Stimulated activated CD4-positive, alpha-beta T cell treated with anti-CD3 and anti-CD28 coated beads, Interleukin-2, amount 100 ng/mL, for 4 hours (primary cell): ENCODE results near the gene ZFAND3.

Experiments
- DNase-seq: peaks from one replicate; pipeline ENCODE4 v3.0.0-alpha.2; 2020; ENCODE audit warnings: low read depth

The ZFAND3 gene

GRCh38 chr6:37798436-37799262 is 20.9 kb upstream of the ZFAND3 start:
- no peak for DNase-seq

DNA sequence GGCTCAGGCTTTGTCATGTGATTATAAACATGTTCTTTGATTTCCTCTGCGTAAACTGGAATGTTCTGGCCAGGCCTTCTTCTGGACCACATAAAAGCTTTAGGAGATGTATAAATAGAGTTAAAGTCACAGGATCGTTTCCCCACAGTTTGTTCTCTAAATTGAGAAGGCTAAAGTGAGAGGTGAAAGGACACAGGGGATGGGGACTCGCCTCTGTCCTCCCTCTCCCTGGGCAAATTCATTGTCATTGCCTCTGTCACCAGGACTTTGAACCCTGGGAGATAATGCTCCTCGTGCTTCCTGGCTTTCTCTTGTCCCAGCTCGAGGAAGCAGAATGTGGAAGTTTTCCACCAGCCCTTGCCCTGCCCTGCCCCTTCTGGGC is 20.3 kb upstream of the ZFAND3 start:
- DNase-seq: no peak

DNA sequence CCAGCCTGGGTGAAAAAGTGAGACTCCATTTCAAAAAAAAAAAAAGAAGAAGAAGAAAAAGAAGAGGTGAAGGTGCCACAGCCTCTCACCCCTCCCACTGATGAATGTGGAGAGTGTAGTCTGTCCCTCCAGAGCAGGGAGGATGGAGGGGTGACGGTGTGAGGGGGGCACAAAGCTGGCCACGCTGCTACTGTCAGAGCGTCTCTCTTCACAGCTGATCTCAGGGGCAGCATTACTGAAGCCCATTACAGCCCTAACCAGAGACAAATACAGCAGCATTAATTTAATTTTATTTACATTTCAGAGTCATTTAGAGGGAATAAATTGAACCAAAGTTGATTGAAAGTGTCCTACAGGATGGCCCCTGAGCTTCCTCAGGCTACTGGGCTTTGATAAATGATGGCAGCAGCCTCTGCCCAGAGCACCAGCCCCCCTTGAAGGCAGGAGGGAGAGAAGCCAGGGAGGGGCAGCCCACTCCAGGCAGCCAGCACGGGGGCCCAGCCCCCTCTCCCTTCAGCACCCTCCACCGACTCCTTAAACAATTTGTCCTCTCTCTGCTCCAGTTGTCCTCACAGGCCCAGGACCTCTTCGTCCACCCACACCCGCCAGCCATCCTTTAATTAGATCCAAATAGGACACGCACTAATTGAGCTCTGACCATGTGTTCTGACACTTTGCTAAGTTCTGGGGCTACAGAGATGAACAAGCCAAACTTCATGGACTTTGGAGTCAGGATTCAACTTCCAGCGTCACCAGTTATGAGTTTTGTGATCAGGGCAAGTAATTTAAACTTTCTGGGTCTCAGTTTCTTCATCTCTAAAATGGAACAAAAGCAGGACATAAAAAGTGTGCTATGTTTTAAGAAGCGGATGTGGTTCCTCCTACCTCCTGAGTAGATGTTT is 18.6 kb upstream of the ZFAND3 start:
- no peak for DNase-seq

DNA sequence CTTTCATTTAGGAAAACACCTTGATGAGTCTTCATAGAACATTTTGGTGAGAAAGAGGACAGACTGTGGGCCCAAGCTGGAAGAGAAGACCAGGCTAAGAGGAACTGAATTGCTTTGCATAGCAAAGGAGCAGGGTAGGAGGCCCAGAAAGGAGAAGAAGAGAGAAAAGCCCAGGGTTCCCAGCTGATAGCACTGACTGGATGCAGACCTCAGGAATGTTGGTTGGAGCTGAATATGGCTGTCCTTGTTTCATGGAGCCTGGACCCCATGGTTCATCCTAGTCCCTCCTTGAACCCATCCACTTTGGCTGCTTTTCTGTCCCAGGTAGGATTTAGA is 18.0 kb upstream of the ZFAND3 start:
- DNase-seq: no peak

- no peak for DNase-seq
Observed at GRCh38 chr6:37802810-37803209, 16.7 kb upstream of the ZFAND3 start.

DNA sequence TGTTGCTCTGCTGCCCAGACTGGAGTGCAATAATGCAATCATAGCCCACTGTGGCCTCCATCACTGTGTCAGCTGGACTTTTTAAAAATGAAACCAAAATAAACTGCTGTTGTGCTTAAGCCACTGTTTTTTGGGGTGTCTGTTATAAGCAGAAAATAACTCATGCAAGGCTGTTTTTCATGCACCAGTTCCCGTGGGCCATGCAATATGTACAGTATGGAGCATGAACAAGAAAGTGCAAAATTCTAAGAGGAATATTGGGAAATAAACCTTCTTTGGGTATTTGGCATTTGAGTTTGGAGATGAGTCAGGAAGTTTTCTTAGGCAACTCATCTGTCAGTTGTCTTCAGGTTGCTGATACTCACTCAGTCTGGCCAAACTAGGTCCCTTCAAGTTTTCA is 14.9 kb upstream of the ZFAND3 start:
- no peak for DNase-seq

- DNase-seq: no peak
Observed at GRCh38 chr6:37806213-37806612, 13.3 kb upstream of the ZFAND3 start.

DNA sequence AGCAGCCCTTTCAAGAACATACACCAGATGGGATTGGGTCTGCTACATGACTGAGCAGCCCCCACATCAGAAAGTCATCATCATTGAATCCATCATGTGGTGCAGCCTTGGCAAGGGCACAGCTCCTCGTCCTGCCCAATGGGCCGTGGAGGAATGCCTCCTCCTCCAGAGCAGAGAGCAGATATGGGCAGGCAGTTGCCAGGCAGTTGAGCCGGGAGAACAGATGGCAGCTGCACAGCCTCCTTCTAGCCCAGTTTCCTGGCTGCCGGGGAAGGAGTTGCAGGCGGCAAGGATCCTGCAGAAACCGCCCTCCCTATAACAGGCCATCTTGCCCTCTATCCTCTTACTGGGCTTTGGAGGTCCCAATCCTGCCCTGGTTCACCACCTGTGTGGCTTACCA is 11.9 kb upstream of the ZFAND3 start:
- DNase-seq: no peak

GRCh38 chr6:37809197-37809543 is 10.4 kb upstream of the ZFAND3 start:
- no peak for DNase-seq

DNA sequence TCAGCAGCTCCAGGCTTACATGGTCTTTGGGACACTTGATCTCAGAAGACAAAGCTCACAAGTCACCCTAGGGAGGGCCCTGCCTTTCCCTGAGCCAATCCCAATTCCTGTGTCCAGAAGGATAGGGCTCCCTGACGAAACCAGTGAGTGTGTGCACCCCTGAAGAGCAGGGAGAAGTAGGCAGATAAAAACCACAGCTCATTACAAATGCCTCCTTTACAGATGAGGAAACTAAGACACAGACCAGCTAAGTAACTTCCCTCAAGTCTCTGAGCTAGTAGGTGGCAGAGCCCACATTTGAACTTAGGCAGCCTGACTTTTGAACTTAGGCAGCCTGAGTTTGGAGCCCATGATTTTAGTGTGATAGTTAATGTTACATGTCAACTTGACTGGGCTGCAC is 6.7 kb upstream of the ZFAND3 start:
- DNase-seq: no peak

DNA sequence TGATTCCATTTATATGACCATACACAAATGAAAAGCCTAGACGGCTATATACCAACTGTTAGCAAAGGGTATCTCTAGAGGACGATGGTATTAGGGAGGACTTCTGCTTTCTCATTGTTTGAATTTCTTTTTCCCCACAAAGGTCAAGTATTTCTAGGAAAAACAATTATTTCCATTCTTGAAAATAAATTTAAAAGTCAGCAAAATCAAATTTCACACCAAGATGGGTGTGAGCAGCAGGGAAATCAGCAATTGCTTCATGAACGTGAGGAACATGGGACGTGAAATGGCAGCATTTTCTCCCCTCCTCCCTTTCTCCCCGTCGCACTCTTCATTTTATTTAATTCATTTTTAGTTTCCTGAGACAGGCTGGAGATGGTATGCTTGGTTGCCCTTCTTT is 5.2 kb upstream of the ZFAND3 start:
- DNase-seq: no peak

GRCh38 chr6:37816599-37817375 is 2.7 kb upstream of the ZFAND3 start:
- DNase-seq: no peak

DNA sequence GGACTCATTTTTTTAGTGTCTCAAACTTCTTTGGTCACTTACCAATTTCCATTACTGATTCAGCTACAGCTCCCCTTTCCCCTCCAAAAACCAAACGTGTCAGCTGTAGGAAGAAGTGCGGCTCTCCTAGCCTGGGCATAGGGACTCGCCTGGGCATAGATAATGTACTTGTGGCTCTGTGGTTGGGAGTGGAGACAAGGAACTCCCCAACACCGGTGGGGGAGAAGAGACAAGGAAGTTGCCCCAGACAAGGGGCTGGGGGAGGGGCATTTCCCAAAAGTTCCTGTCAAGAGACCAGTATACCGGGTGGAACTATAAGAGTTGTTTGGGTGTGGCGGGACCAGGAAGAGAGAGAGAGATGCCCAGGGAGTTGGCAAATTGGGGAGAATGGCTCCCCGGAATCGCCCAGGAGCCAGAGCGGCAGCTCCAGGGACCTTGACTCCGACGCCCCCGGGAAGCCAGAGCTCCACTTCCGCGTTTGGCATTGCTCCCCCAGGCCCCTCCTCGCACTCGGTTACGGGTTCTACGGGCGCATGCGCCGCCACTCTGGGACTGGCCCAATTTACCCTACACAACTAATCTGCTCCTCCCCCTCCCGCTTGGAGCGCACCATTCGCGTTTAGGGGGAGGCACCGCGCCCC is 871 bp upstream of the ZFAND3 start:
- DNase-seq: peak; percentile 92

DNA sequence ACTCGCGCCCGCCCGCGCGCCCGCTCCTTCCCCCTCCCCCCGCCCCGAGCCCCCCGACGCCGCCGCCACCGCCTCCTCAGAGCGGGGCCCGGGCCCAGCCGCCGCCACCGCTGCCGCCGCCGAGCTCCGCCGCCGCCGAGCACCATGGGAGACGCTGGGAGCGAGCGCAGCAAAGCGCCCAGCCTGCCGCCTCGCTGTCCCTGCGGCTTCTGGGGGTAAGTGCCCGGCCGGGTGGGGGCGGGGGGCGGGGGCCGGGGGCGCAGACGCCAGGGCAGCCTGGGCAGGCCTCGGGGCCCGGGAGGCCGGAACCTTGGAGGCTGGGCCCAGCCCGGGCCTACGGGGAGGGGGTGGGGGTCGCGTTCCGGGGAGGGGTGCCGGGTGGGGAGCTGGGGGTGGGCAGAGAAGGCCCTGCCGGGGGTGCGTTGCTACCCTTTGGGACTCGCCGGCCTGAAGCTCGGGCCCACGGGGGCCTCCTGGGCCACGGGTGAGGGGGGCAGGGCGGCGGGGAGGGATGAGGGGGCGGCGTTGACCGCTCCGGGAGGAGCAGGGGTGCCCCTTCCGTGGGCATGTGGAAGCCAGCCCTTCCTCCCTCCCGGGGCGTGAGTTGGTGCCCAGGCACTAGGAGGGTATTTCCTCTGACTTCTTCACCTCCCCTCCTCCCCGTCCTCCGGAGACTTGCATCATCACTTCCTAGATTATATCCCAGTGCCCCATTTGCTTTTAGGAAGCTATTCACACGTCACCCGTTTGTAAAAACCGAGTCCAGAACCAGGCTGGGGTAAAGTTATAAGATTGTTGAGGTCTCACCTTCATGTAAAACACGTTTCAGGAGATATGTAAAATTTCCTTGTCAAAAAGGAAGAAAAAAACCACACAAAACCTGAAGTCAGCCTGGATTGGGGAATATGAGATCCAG is 533 bp downstream of the ZFAND3 start:
- DNase-seq: peak; percentile 13

DNA sequence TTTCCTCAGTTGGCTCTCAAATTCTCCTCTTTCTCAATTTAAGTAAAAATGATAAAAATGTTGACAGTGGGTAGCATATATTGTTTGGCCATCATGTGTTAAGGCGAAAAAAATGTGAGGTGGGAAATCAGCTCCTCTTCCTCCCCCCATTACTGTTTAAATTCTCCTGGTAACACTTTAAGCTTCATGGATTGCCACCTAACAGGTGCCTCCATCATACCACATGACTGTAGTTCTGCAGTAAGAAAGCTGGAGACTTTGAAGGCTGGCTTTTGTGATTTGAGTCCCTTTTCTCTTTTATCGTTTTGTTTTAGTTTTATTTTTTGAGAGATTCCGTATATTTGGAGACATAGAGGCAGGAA is 1.2 kb downstream of the ZFAND3 start:
- no peak for DNase-seq

DNA sequence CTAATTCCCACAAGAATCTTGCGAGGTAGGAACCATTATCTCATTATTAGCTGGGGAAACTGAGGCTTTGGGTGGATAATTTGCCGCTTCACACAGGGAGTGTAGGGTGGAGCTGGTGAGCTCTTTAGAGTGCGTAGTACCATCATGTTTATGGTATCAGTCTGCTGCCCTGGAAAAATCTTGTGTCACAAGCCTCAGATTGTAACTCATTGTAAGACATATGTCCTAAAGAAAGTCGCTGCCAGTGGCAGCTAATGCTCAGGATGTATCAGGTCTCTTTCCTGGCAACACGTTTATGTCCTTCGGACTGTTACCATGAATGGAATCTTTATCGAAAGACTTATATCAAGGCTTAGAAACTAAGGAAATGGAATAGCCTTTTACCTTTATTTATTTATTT is 1.9 kb downstream of the ZFAND3 start:
- DNase-seq: no peak

GRCh38 chr6:37822851-37823682 is 3.5 kb downstream of the ZFAND3 start:
- DNase-seq: peak; percentile 17

GRCh38 chr6:37824170-37824569 is 4.6 kb downstream of the ZFAND3 start:
- DNase-seq: no peak

DNA sequence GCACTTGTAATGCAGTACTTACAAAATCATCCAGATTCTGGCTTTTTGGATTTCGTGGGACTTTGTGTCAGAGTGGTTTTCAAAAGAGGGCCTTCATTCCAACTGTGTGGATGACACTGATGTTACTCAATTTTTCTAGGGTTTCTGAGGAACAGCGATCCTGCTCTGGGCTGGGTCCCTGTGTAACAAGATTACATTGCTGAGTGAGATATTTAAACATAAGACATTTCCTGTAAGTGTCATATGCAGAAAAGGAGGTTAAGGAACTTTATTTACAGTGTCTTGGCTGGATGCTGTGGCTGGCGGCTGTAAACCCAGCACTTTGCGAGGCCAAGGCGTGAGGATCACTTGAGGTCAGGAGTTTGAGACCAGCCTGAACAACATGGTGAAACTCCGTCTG is 6.7 kb downstream of the ZFAND3 start:
- DNase-seq: no peak

- no peak for DNase-seq
Observed at GRCh38 chr6:37826993-37827392, 7.5 kb downstream of the ZFAND3 start.
